ENCODE data around the gene CELA1.

DNA sequence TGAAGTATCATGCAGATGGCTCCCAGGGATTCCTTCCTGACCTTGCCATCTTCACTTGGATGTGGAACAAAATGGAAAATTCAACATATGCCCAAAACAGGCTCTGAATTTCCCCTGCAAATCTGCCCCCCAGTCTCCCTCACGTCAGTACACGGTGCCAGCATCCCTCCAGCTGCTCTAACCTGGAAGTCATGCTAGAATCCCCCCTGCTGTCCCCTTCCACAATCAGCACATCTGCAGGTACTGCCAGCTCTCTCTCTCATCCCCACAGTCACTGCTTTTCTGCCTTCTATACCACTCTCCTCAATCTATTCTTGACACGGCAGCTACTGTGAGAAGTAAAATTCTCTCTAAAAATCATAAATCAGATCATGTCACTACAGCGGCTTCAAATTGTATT lies 23.1 kb upstream of the CELA1 start:
- no peak for TF ChIP-seq CTCF (IDR thresholded peaks at IDR 0.05)
- TF ChIP-seq POLR2AphosphoS5 (IDR thresholded peaks at IDR 0.05) = no peak
- no peak for TF ChIP-seq POLR2A (IDR thresholded peaks at IDR 0.05)
